SU-DHL-6 (cell line): ENCODE results near the gene MFAP3.

Experiments used
- H2AFZ ChIP-seq: fragments of 200-600 bp; sonication (generic); 2 replicates; pipeline ENCODE4 v1.6.1; 2014; ENCODE audit warnings: low read depth, mild to moderate bottlenecking, moderate library complexity, mixed read lengths, antibody characterized with exemption, low read length; ENCODE audit not compliant: severe bottlenecking
- H3F3A ChIP-seq: fragments of 200-600 bp; shearing (Covaris generic); 2 replicates; pipeline ENCODE4 v1.6.0; 2016; ENCODE audit warnings: antibody characterized with exemption, mild to moderate bottlenecking; ENCODE audit not compliant: insufficient read depth
- H3K27ac ChIP-seq: fragments of 200-600 bp; sonication (generic); 2 replicates; pipeline ENCODE4 v1.5.1; 2016; ENCODE audit warnings: low read depth, mild to moderate bottlenecking, low read length, moderate library complexity, mixed read lengths
- H3K27me3 ChIP-seq: fragments of 200-600 bp; sonication (generic), shearing (Covaris generic); 2 replicates; pipeline ENCODE4 v1.6.0; 2014; ENCODE audit warnings: mild to moderate bottlenecking, low read length
- H3K36me3 ChIP-seq: fragments of 200-600 bp; sonication (generic); 2 replicates; pipeline ENCODE4 v1.6.1; 2014; ENCODE audit warnings: mild to moderate bottlenecking, low read length, mixed read lengths
- H3K4me2 ChIP-seq: fragments of 300-600, 200-600 bp; shearing (Covaris generic), sonication (generic); 2 replicates; pipeline ENCODE4 v1.6.0; 2014; ENCODE audit warnings: low read length, low read depth, mild to moderate bottlenecking; ENCODE audit not compliant: poor library complexity, severe bottlenecking
- H3K4me3 ChIP-seq: fragments of 200-600 bp; sonication (generic); 2 replicates; pipeline ENCODE4 v1.5.1; 2014; ENCODE audit warnings: antibody characterized with exemption, low read length, mild to moderate bottlenecking, mixed read lengths; ENCODE audit not compliant: insufficient read depth, poor library complexity, severe bottlenecking
- H3K79me2 ChIP-seq: fragments of 200-600 bp; sonication (generic); 2 replicates; pipeline ENCODE4 v1.6.1; 2014; ENCODE audit warnings: mild to moderate bottlenecking, low read length, moderate library complexity; ENCODE audit not compliant: insufficient read depth
- H3K9ac ChIP-seq: fragments of 200-600 bp; sonication (generic); 2 replicates; pipeline ENCODE4 v1.7.0; 2014; ENCODE audit warnings: mild to moderate bottlenecking, low read length
- H3K9me2 ChIP-seq: fragments of 200-600 bp; sonication (generic); replicated peaks from 2 replicates; pipeline ENCODE4 v1.6.1; 2014; ENCODE audit warnings: low read length; ENCODE audit not compliant: insufficient read depth
- H3K9me3 ChIP-seq: fragments of 200-600 bp; sonication (generic); 2 replicates; pipeline ENCODE4 v1.6.1; 2014; ENCODE audit warnings: low read length, mixed read lengths; ENCODE audit not compliant: insufficient read depth
- H4K20me1 ChIP-seq: fragments of 200-600 bp; sonication (generic); 2 replicates; pipeline ENCODE4 v1.6.1; 2014; ENCODE audit warnings: low read depth, mild to moderate bottlenecking, antibody characterized with exemption, low read length, moderate library complexity, mixed read lengths
- EZH2phosphoT487 ChIP-seq: fragments of 200-600 bp; sonication (generic), shearing (Covaris generic); conservative IDR thresholded peaks from 2 replicates; pipeline ENCODE4 v1.6.1; 2018; ENCODE audit warnings: mild to moderate bottlenecking, antibody characterized with exemption, low read length, moderate library complexity, mixed read lengths
- TF ChIP-seq, protein P1 (sequence below): fragments of 200-600 bp; sonication (generic); IDR thresholded peaks from one replicate; pipeline ENCODE4 v1.5.1; 2017; ENCODE audit warnings: antibody characterized with exemption, mild to moderate bottlenecking, low read length, moderate library complexity; ENCODE audit not compliant: insufficient read depth, poor library complexity, severe bottlenecking

The MFAP3 gene

GRCh38 chr5:154002511-154003020 is 36.2 kb upstream of the MFAP3 start:
- Histone ChIP-seq H3F3A (no peaks in the 10 kb centered on the region), H3K36me3 (no peaks in the 10 kb centered on the region), H3K9me3 (no peaks in the 10 kb centered on the region), H3K79me2 (no peaks in the 10 kb centered on the region), H3K9ac (no peak overlapping the region), H3K27ac (no peak overlapping the region), H3K4me2 (no peak overlapping the region), H3K9me2 (no peaks in the 10 kb centered on the region), H3K4me3 (no peak overlapping the region), H2AFZ (no peak overlapping the region), H4K20me1 (no peaks in the 10 kb centered on the region), H3K27me3 (no peaks in the 10 kb centered on the region)
- TF ChIP-seq EZH2phosphoT487 = no peak
- TF ChIP-seq, protein P1, sequence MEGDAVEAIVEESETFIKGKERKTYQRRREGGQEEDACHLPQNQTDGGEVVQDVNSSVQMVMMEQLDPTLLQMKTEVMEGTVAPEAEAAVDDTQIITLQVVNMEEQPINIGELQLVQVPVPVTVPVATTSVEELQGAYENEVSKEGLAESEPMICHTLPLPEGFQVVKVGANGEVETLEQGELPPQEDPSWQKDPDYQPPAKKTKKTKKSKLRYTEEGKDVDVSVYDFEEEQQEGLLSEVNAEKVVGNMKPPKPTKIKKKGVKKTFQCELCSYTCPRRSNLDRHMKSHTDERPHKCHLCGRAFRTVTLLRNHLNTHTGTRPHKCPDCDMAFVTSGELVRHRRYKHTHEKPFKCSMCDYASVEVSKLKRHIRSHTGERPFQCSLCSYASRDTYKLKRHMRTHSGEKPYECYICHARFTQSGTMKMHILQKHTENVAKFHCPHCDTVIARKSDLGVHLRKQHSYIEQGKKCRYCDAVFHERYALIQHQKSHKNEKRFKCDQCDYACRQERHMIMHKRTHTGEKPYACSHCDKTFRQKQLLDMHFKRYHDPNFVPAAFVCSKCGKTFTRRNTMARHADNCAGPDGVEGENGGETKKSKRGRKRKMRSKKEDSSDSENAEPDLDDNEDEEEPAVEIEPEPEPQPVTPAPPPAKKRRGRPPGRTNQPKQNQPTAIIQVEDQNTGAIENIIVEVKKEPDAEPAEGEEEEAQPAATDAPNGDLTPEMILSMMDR = no peak

DNA sequence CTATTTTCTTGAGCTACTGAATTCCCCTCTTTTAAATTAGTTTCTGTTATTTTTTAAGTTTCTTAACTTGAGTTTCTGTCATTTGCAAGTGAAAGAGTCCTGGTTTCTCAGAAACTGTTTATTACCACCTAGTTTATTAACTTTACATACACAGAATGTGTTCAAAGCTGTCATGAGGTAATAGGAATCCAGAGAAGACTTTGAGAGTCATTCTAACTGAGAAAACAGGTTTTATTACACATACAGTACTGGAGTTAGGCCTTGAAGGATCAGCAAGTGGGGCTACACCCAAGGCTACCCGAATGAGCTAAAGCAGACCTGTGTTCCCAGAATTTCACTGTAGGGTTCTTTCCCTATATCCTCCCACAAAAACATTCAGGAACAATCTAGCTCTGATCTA is 33.1 kb upstream of the MFAP3 start:
- no peaks in the 10 kb centered on the region for H3K27me3 ChIP-seq
- H3K4me2 ChIP-seq = no peak overlapping the region
- H3K79me2 ChIP-seq = no peaks in the 10 kb centered on the region
- TF ChIP-seq, protein P1 = no peak
- TF ChIP-seq EZH2phosphoT487 = no peak
- H4K20me1 ChIP-seq = no peaks in the 10 kb centered on the region
- no peaks in the 10 kb centered on the region for H3K9me3 ChIP-seq
- no peaks in the 10 kb centered on the region for H3K9me2 ChIP-seq
- H3K4me3 ChIP-seq = no peak overlapping the region
- no peaks in the 10 kb centered on the region for H3F3A ChIP-seq
- no peaks in the 10 kb centered on the region for H3K36me3 ChIP-seq
- H2AFZ ChIP-seq = no peak overlapping the region
- no peak overlapping the region for H3K9ac ChIP-seq
- H3K27ac ChIP-seq = no peak overlapping the region

DNA sequence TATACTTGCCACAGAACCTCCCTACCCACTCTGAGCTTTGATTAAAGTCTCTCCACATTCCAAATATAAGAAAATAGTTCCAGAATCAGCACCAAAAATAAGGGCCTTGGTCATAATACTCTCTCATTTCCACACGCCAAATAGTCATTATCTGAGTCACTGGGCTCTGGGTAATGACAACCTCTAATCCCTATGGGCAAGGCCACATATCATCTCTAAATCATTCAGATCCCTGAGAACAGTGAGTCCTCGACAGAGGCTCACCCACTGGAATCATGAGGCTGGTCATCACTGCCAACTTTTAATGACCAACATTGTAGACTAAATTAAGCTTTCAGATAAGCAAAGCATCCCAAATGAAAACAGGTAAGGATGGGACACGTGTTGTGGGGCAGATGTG is 28.1 kb upstream of the MFAP3 start:
- no peaks in the 10 kb centered on the region for H3K36me3 ChIP-seq
- H3K79me2 ChIP-seq = no peaks in the 10 kb centered on the region
- no peak overlapping the region for H3K4me3 ChIP-seq
- no peaks in the 10 kb centered on the region for H3K9me2 ChIP-seq
- no peaks in the 10 kb centered on the region for H4K20me1 ChIP-seq
- no peak overlapping the region for H2AFZ ChIP-seq
- no peak overlapping the region for H3K9ac ChIP-seq
- H3F3A ChIP-seq = no peaks in the 10 kb centered on the region
- TF ChIP-seq EZH2phosphoT487 = no peak
- TF ChIP-seq, protein P1 = no peak
- no peaks in the 10 kb centered on the region for H3K27me3 ChIP-seq
- no peak overlapping the region for H3K4me2 ChIP-seq
- H3K9me3 ChIP-seq = no peaks in the 10 kb centered on the region
- no peak overlapping the region for H3K27ac ChIP-seq
